Neutrophil (primary cell): ENCODE results near the gene WDR27.

Source experiments
- H3K27ac ChIP-seq: fragments of 200-600 bp; sonication (generic); 2 replicates; pipeline ENCODE4 v1.5.1; 2016; ENCODE audit warnings: mild to moderate bottlenecking, moderate library complexity
- H3K27me3 ChIP-seq: fragments of 200-600 bp; sonication (generic); 2 replicates; pipeline ENCODE4 v1.6.0; 2016; ENCODE audit warnings: mild to moderate bottlenecking
- H3K36me3 ChIP-seq: fragments of 200-600 bp; sonication (generic); 2 replicates; pipeline ENCODE4 v1.5.1; 2017
- H3K4me1 ChIP-seq, 2 experiments: fragments of 200-600 bp in 1 of 2; sonication (generic) in 1 of 2; 1 replicate in 1 of 2; 2 replicates in 1 of 2; pipeline versions ENCODE4 v1.5.1 to v1.6.1; 2013 to 2016; ENCODE audit warnings: low read depth in 1 of 2, low read length in 1 of 2, mild to moderate bottlenecking in 1 of 2, moderate library complexity in 1 of 2; ENCODE audit not compliant: control insufficient read depth in 1 of 2, insufficient read depth in 1 of 2
- H3K4me3 ChIP-seq, 2 experiments: fragments of 200-600 bp in 1 of 2; sonication (generic) in 1 of 2; 1 replicate in 1 of 2; 2 replicates in 1 of 2; pipeline ENCODE4 v1.5.1; 2013 to 2016; ENCODE audit warnings: low read depth in 1 of 2, low read length in 1 of 2, mild to moderate bottlenecking in 1 of 2, moderate library complexity in 1 of 2
- H3K9me3 ChIP-seq: fragments of 200-600 bp; sonication (generic); 2 replicates; pipeline ENCODE4 v1.5.1; 2016
- TF ChIP-seq, protein P1 (sequence below): fragments of 200-600 bp; sonication (generic); IDR thresholded peaks from 2 replicates; pipeline ENCODE4 v1.5.1; 2016; ENCODE audit warnings: antibody characterized with exemption

Gene WDR27

DNA sequence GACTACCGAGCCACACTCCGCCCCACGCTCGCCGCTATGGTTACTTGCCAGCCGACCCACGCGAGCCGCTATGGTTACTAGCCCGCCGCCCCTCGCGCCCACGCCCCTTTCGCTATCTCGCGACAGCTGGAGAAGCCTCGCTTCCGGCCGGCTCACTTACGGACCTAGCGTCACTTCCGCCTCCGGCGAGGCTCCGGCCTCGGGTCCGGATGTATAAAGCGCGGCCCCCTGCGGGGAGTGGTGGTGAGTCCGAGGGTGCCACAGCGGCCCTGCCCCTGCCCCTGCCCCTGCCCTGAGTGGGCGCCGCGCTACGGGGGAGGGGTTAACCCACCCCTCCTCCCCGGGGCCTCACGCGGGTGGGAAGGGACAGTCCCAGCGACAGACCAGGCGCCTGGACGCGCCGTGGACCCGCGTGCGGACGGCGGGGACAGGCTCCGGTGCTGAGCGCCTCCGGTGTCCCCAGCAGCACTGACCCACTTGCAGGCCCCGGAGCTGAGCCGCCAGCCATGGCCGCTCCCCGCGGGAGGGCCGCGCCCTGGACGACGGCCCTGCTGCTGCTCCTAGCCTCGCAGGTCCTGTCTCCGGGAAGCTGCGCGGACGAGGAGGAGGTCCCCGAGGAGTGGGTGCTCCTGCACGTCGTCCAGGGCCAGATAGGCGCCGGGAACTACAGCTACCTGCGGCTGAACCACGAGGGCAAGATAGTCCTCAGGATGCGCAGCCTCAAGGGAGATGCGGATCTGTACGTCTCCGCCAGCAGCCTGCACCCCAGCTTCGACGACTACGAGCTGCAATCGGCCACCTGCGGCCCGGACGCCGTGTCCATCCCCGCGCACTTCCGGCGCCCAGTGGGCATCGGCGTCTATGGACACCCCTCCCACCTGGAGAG, at the start of gene WDR27, which contains the start of gene C6orf120:
Gene WDR27, minus strand, starts transcription at position 76 of the 886 bp plus-strand sequence. CDS start 13,024 bp downstream, outside the sequence.
Gene C6orf120, plus strand, starts transcription at position 173 of the 886 bp plus-strand sequence. Its CDS starts 334 bp downstream, at position 507.
- Histone ChIP-seq H3K4me3 (peak within 1 kb of the TSS; percentile 88 to 92), H3K27me3 (no peaks in the 10 kb centered on the region), H3K9me3 (no peaks in the 10 kb centered on the region), H3K36me3 (no peaks in the 10 kb centered on the region), H3K27ac (peak within 1 kb of the TSS; percentile 85), H3K4me1 (peaks cover 22 to 25% of the 10 kb centered on the region in 2 experiments)
- TF ChIP-seq, protein P1, sequence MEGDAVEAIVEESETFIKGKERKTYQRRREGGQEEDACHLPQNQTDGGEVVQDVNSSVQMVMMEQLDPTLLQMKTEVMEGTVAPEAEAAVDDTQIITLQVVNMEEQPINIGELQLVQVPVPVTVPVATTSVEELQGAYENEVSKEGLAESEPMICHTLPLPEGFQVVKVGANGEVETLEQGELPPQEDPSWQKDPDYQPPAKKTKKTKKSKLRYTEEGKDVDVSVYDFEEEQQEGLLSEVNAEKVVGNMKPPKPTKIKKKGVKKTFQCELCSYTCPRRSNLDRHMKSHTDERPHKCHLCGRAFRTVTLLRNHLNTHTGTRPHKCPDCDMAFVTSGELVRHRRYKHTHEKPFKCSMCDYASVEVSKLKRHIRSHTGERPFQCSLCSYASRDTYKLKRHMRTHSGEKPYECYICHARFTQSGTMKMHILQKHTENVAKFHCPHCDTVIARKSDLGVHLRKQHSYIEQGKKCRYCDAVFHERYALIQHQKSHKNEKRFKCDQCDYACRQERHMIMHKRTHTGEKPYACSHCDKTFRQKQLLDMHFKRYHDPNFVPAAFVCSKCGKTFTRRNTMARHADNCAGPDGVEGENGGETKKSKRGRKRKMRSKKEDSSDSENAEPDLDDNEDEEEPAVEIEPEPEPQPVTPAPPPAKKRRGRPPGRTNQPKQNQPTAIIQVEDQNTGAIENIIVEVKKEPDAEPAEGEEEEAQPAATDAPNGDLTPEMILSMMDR = peak; percentile 23

DNA sequence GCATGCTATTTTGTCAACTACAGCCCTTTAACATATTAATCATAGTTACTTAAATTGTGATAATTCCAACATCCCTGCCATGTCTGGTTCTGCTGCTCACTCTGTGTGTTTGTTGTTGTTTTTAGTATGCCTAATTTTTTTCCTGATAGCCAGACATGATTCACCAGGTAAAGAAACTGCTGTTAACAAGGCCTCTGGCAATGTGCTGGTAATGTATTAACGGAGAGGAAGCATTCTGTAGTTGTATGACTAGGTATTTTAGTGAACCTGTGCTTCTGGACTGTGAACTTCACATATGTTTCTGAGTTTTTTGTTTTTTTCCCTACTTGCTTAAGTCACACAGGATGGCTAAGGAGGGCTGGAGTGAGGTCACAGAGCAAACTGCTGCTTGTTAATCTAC, 44.7 kb upstream of the WDR27 start:
- TF ChIP-seq, protein P1 = no peak
- Histone ChIP-seq H3K36me3 (no peaks in the 10 kb centered on the region), H3K9me3 (no peaks in the 10 kb centered on the region), H3K4me1 (peaks cover 6% of the 10 kb centered on the region in 2 experiments), H3K27ac (no peak overlapping the region), H3K27me3 (peaks cover 12% of the 10 kb centered on the region), H3K4me3 (no peak overlapping the region)

DNA sequence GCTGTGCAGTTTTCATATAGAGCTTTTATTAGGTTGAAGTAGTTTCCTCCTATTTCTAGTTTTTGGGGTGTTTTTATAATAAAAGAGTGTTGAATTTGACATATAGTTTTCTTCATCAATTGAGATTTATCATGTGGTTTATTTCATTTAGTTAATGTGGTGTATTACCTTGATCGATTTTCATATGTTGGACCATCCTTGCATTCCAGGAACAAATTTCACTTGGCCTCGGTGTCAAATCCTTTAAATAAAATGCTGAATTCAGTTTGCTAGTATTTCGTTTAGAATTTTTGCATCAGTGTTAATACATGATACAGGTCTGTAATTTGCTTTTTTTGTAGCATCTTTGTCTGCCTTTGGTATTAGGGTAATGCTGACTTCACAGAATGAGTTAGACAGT, 43.6 kb upstream of the WDR27 start:
- H3K36me3 ChIP-seq = no peaks in the 10 kb centered on the region
- H3K4me1 ChIP-seq = no peaks in the 10 kb centered on the region
- no peak overlapping the region for H3K4me3 ChIP-seq
- H3K27me3 ChIP-seq = peaks cover 12% of the 10 kb centered on the region
- TF ChIP-seq, protein P1 = no peak
- H3K27ac ChIP-seq = no peak overlapping the region
- no peaks in the 10 kb centered on the region for H3K9me3 ChIP-seq

DNA sequence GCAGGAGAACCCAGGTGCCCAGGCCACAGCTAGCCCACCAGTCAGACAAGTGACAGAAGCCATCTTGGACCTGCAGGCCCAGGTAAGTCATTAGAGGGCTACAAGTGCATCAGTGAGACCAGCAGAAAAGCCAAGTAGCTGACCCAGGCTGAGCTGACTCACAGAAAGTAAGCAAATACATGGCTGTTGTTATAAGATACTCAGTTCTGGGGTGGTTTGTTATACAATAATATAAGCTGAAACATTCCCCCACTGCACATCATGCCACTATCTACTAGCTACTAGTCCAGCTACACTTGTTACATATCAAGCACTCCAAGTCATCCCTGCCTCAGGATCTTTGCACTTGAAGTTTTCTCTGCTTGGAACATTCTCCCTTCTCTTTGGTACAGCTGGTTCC, 39.5 kb upstream of the WDR27 start:
- no peaks in the 10 kb centered on the region for H3K36me3 ChIP-seq
- no peaks in the 10 kb centered on the region for H3K4me1 ChIP-seq
- H3K27ac ChIP-seq = no peak overlapping the region
- TF ChIP-seq, protein P1 = no peak
- H3K9me3 ChIP-seq = no peaks in the 10 kb centered on the region
- H3K27me3 ChIP-seq = peaks cover 19% of the 10 kb centered on the region
- no peak overlapping the region for H3K4me3 ChIP-seq

DNA sequence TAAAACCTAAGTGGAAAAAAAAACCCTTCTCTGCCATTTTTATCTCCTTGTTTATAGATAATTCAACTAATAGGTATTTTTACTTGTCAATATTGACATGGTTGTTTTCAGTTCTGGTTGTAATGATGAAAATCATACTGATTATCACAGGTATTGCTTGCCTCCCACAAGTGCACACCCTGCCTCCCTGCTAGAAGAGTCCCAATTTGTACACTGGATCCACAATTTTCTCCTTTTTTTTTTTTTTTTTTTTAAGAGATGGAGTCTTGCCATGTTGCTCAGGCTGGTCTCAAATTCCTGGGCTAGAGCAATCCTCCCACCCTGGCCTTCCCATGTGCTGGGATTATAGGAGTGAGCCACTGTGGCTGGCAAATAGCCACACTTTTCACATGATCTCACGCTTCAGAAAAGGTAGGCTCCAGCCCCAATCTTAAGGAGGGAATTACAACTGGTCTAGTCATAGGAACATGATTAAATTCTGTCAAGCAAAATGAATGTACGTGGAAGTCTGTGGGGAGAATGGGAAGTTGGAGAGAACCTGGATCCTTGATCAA, 37.2 kb upstream of the WDR27 start:
- TF ChIP-seq, protein P1 = no peak
- no peaks in the 10 kb centered on the region for H3K36me3 ChIP-seq

More for the DNA sequence above, 37.2 kb upstream of the WDR27 start:
- Histone ChIP-seq H3K27ac (no peak overlapping the region), H3K9me3 (no peaks in the 10 kb centered on the region), H3K4me3 (no peak overlapping the region), H3K27me3 (peaks cover 26% of the 10 kb centered on the region), H3K4me1 (no peaks in the 10 kb centered on the region)
